ENCODE measurements around the gene LCN12.
A peak's percentile ranks its signal among the peaks of the same experiment; 100 is the strongest.

LCN12 gene

DNA sequence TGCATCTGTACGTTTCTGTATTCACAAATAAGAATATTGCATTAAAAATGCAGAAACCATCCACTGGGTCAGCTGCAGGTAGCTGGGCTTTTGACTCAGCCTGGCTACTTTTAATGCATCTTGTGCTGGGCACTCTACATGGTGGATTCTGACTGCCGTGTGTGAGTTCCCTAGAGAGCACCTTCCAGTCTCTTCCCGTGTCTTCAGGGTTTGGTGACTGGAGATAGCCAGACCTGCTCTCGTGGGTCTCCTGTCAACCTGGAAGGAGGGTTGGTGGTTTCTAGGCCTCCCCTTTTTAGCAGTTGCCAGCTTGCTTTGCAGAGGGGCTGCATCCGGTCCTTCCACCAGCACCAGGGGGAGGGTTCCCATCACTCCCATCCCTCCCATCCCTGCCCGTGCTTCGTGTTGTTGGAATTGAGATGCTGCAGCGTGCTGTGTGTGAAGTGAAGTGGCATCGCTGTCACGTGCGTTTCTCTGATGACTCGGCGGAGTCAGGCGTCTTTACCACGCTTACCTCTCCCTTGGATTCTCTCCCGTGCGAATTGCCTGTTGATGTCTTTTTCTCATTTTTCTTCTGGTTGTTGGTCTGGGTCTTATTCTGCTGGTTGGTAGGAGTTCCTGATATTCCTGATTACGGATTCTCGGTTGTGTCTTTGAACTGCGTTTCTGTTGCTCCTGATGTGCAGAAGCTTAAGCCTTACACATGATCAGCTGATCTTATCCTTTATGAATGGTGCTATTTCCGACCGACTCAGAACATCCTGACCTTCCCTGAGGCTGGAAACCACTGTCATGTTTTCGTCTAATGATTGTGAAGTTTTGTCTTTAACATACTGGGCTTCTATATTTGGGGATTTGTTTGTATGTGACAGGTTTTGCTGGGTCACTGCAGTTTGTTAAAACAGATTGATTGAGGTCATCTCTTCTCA lies 24.5 kb upstream of the LCN12 start:
- no peak for DNase-seq

DNA sequence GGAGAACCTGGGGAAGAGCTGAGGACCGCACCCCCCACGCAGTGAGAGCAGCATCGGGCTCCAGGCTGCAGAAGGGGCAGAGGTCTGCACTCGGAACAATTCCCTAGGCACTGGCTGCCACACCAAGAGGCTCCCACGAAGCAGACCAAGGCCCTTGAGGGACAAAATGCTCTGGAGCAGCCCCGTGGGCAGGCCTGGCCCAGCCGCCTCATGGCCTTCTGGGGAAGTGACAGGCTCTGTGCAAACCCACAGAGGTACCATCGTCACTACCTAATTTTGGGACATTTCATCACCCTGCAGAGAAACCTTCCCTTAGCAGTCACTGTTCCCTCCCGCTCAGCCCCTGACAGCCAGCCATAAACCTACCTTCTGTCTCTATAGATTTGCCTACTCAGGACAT lies 23.5 kb upstream of the LCN12 start:
- DNase-seq, result no peak

DNA sequence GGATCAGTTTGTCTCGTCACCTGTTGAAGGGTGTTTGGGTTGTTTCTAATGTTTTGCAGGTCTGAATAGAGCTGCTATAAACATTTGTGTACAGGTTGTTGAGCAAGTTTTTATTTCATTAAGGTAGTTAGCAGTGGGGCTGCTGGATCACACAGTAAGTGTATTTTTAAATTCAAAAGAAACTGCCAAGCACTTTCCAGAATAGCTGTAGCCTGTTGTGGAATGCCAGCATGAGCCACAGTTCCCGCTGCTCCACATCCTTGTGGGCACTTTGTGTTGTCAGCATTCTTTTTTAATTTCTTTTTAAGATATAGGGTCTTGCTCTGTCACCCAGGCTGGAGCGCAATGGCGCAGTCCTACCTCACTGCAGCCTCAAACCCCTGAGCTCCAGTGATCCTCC lies 22.1 kb upstream of the LCN12 start:
- no peak for DNase-seq

DNA sequence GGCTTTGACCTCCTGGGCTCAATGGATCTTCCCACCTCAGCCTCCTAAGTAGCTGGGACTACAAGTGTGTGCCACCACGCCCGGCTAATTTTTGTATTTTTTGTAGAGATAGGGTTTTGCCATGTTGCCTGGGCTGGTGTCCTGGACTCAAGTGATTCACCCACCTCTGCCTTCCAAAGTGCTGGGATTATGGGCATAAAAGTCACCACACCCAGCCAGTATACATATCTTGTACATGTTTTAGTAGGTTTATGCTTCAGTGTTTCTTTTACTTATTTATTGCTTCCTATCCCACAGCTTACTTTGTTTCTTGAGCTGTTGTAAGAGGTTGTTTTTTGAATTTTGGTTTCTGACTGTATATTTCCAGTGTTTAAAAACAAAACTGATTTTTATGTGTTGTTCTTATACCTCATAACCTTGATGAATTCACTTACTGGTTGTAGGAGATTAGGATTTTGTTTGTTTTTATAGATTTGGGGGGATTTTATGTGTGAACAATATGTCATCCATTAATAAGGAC lies 20.4 kb upstream of the LCN12 start:
- no peak for DNase-seq

DNA sequence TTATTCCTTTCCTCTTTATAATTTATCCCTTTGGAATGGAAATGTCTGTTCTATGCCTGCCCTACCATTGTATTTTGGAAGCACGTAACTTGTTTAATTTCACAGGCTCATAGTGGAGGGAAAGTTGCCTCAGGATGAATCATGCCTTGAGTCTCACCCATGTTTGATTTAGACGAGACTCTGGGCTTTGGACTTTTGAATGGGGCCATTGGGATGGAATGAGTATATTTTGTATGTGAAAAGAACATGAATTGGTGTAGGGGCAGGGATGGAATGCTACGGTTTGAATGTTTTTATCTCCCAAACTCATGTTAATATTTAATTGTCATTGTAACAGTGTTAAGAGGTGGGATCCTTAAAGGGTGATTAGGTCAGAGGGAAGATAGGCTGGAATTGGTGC lies 17.8 kb upstream of the LCN12 start:
- DNase-seq, result no peak

- DNase-seq, result no peak
These were observed 16.4 kb upstream of the LCN12 start for GRCh38 chr9:136935651-136936050.

- DNase-seq, result no peak
These were observed 15.4 kb upstream of the LCN12 start for GRCh38 chr9:136936645-136937170.

DNA sequence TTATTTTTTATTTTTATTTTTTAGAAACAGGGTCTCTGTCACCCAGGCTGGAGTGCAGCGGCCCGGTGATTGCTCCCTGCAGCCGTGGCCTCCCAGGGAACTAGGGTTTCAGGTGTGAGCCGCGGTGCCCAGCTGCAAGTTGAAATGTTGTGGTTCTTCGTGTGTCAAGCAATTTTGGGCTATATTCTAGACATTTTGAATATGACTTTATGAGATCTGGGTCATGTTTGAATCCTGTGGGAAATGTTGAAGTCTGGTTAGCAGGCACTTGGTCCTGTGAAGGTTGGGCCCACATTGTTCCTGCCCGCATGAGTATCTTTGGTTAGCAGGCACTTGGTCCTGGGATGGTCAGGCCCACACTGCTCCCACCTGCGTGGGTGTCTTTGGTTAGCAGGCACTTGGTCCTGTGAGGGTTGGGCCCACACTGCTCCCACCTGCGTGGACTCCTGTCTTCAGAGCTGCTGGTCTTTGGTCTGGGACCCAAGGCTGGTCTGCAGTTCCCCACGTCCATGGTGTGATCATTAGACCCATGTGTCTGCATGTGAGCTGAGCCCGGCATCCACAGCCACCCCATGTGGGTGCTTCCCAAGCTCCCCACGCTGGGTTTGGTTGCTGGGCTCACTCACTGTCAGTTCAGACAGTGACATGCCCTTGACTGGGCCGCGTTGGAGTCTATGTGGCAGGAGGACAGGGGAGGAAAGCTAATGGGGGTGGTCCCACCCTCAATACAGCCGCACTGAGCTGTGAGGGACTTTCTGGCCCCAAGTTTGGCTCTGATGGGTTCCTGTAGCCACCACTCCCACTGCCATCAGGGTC lies 14.7 kb upstream of the LCN12 start:
- no peak for DNase-seq

DNA sequence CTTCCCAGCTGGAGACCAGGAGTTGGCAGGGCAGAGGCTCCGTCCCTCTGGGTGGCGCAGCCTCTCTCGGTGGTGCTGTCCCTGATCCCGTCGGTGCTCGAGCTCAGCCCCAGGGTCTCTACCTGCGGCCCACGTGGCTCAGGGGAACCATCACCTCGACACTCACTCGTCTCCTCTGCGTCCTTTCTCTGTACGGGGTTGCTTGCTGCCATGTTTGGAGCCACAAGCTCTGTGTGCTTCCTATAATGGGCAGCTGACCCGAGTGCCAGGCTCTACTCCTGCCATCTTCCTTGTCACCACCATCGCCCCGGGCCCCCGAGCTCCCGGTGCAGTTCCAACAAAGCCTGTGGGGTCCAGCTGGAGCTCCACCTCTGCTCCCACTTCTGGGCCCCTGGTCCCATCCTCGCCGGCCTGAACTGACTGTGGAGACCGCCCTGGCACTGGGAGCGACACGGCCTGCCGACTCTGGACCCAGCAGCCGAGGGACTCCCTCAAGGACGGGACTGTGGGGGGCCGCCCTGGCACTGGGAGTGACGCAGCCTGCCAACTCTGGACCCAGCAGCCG lies 12.6 kb upstream of the LCN12 start:
- DNase-seq, result no peak

DNA sequence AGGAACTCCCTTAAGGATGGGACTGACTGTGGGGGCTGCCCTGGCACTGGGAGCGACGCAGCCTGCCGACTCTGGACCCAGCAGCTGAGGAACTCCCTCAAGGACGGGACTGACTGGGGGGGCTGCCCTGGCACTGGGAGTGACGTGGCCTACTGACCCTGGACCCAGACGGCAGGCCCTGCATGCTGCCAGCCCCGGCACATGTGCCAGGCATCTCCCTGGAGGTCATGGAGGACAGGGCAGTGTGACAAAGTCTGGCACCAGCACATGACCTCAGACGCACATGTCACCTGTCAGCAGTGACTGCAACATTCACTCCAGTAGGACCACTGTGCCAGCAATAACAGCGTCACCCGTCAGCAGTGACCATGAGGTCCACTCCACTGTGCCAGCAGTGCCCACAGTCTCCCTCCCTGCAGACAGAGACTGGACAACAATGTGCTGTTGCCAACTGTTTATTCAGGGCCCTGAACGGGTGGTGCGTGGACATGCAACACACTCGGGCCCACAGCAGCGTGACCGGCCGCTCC lies 12.0 kb upstream of the LCN12 start:
- no peak for DNase-seq

- no peak for DNase-seq
These were observed 11.4 kb upstream of the LCN12 start for GRCh38 chr9:136940526-136941230.

- no peak for DNase-seq
These were observed 10.6 kb upstream of the LCN12 start for GRCh38 chr9:136941231-136942111.

DNA sequence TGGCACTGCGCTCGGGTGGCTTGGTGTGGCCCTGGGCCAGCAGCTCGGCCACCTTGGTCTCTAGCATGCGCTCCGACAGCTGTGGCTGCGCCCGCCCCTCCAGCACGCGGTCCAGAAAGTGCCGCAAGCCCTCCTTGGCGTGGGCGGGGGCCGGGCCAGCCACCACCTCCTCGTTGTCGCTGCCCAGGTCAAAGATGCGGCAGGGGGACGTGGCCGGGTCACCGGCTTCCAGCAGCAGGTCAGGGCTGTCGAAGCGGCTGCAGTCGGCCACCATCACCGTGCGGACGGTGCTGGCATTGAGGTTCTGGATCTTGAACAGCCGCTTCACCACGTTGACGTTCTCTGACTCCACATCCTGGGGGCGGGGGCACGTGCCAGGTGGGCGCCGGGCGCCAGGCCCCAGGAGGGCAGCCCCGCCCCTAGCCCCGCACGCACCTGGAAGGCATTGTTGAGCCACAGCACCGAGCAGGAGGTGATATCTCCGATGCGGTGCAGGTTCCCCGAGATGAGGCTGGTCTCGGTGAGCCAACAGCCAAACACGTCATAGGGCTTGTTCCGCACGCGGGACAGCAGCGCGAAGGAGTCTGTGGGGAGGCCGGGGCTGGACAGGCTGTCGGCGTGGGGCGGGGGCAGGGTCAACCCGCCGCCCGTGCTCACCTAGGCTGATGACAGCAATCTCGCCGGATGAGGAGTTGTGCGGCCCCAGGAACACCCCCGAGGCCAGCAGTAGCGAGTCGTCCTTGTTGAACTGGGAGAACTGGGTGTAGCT lies 9.8 kb upstream of the LCN12 start:
- DNase-seq, result no peak

DNA sequence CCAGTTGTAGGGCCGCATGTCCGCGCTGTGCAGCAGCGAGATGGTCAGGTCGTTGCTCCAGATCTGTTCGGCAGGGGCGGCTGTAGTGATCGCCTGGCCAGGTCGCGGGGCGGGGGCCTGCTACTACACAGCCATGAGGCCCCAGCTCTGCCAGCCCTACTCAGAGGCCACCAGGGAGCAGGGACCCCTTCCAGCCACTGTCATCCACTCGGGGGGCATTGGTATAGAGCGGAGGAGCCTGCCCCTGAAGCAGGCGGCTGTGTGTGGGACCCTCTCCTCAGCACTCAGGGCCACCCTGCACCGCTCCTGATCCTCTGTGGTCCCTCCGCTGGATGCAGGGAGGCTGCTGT lies 9.2 kb upstream of the LCN12 start:
- no peak for DNase-seq

DNA sequence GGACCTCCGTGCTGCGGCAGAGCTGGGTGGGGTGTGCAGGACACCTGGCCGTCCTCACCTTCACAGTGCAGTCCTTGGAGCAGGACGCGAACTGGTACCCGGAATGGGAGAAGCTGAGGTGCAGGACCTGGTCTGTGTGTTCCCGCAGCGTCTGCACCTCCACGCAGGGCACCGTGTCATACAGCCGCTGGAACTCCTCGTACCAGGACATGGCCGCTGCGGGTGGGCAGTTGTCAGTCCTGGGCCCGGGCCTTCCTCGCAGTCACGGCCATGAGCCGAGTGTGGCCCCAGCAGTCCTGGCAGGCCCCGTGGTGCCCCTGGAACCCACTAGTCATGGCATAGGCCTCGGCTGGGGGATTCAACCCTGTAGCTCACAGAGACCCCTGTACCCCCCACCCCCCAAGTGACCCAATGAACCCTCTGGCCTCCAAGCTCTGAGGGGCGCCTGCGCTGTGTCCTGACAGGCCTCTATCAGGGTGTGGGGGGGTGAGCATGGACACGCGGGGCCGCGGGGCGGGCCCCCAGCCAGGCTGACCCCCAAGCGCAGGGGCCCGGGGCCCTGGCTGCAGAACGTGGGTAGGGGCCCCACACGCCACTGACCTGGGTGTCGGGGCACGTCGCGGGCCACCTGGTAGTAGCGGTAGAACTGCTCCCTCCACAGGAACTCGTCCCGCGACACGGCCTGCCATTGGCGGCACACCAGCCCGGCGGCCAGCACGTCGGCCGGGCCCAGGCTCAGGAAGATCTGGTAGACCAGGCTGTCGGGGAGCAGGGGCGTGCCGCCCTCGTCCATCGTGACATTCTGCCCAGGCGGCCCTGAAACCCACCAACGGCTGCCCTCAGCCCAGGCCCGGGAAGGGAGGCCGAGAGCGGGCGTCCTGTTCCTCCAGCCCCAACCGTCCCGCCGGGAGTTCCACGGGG lies 8.5 kb upstream of the LCN12 start:
- no peak for DNase-seq

DNA sequence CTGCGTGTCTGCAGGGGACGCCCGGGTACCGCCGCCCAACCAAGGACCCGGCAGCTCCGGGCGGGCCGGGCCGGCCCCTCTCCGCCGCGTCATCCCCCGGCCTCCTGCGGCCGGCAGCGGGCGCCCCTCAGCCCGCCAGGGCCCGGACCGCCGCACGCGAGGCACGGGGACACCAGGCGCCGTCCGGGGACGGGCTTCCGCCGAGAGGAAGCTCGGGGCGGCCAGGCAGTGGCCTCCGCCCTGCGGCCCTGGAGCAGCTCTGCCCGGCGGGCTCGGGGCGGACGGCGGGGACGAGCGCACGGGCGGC lies 7.9 kb upstream of the LCN12 start:
- DNase-seq, result no peak

GRCh38 chr9:136944519-136945332 lies 7.3 kb upstream of the LCN12 start, which contains the start of the genes C8G and FBXW5:
TSS of gene C8G (plus strand) at chr9:136945243. CDS start at chr9:136945321, 78 bp downstream.
TSS of gene FBXW5 (minus strand) at chr9:136944738. CDS start at chr9:136944083, 655 bp downstream.
- peak; percentile 82 for DNase-seq
